ENCODE measurements around the gene FMO2. TPM values are rescaled to one million over a fixed set of nuclear protein-coding genes. Genes with fewer than 3 reads are reported as not detected.

FMO2 gene
- total and polyA plus RNA-seq, 10 of the 15 experiments (the other 5 are each of a cell fraction or from before 2014, with no cell fraction given): not detected

DNA sequence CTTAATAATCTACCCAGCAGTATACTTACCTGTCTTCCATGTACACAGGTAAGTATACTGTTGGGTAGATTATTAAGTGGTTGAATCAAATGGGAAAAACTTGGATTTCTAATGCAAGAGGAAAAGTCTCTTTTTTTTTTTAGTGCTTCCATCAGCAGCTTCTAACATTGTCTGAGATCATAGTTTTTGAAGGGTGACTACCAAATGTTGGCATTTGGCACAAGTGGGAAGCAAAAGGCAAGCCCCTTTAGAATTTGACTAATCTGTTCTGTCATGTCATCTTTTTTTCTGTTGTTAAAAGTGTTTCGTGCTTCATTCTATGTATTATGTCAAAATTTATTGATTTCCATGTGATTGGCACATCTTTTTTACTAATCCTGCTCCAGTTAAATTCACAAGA is 63.7 kb downstream of the FMO2 start (continued):
- TF ChIP-seq, protein P1, sequence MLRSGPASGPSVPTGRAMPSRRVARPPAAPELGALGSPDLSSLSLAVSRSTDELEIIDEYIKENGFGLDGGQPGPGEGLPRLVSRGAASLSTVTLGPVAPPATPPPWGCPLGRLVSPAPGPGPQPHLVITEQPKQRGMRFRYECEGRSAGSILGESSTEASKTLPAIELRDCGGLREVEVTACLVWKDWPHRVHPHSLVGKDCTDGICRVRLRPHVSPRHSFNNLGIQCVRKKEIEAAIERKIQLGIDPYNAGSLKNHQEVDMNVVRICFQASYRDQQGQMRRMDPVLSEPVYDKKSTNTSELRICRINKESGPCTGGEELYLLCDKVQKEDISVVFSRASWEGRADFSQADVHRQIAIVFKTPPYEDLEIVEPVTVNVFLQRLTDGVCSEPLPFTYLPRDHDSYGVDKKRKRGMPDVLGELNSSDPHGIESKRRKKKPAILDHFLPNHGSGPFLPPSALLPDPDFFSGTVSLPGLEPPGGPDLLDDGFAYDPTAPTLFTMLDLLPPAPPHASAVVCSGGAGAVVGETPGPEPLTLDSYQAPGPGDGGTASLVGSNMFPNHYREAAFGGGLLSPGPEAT (IDR thresholded peaks at IDR 0.05; ENCODE audit: low read depth): no peak
- TF ChIP-seq GABPA (IDR thresholded peaks at IDR 0.05; ENCODE audit: low read depth): no peak

GRCh38 chr1:171250263-171250662 is 65.2 kb downstream of the FMO2 start:
- ChIA-PET RAD21 (ENCODE audit: unreplicated experiment) (interaction anchor here (0.8 kb wide), 1 partner anchor 64 kb away, joined by 3 read pairs; the partner anchor contains the start of gene FMO4), POLR2A (no interaction called here), SMC1A (ENCODE audit: uncharacterized antibody, unreplicated experiment) (interaction anchor here (1.0 to 1.5 kb wide), 2 partner anchors 8 to 63 kb away, joined by 3 to 5 read pairs; partner anchors contain the start of gene FMO4), CTCF (interaction anchor here (1.1 to 7.2 kb wide), 2 partner anchors 12 to 63 kb away, joined by 3 to 46 read pairs; partner anchors contain the start of gene FMO4)
- ATAC-seq (no peak), DNase-seq (ENCODE audit: low read depth, low spot score) (no peak), FAIRE-seq (no peak)
- Histone ChIP-seq H4K20me1 (ENCODE audit: control insufficient read depth, insufficient read depth) (no peaks in the 10 kb centered on the region), H2AFZ (ENCODE audit: control insufficient read depth, low read depth, low read length) (no peak overlapping the region), H3K4me2 (ENCODE audit: control insufficient read depth, insufficient read depth) (no peak overlapping the region), H3K9ac (ENCODE audit: control insufficient read depth, insufficient read depth, low read length) (no peak overlapping the region), H3K4me3 (no peak overlapping the region), H3K36me3 (ENCODE audit: control insufficient read depth in 2 of 2, insufficient read depth in 2 of 2, low read length in 1 of 2) (no peaks in the 10 kb centered on the region), H3K27me3 (replicated peaks in 1 of 2; ENCODE audit: control insufficient read depth in 2 of 2, insufficient read depth in 2 of 2, low read length in 1 of 2) (peaks cover under 1 to 3% of the 10 kb centered on the region in 2 experiments; a peak in 1 of 4 replicates), H3K4me1 (ENCODE audit: control insufficient read depth, insufficient read depth, low read length) (peaks cover 10% of the 10 kb centered on the region), H3K9me3 (replicated peaks; ENCODE audit: control insufficient read depth, insufficient read depth, low read length) (no peaks in the 10 kb centered on the region), H3K27ac (ENCODE audit: control insufficient read depth, insufficient read depth) (no peak overlapping the region), H3K79me2 (ENCODE audit: control insufficient read depth, insufficient read depth, low read length) (no peaks in the 10 kb centered on the region)
- intact Hi-C loops (cut with micrococcal nuclease; ENCODE audit: unreplicated experiment): no loop called here
- 33% methylated on average over 3 of the region's 3 CpGs for WGBS (ENCODE audit: insufficient coverage, insufficient replicate concordance, low lambda C conversion rate, missing lambda C conversion rate)
- TF ChIP-seq POLR2AphosphoS2 (IDR thresholded peaks at IDR 0.05; ENCODE audit: low read depth, low read length) (no peak), MTA3 (IDR thresholded peaks at IDR 0.05; ENCODE audit: borderline replicate concordance, low read length) (no peak), POLR2AphosphoS5 (IDR thresholded peaks at IDR 0.05; ENCODE audit: low read length) (no peak), CBX3 (IDR thresholded peaks at IDR 0.05; ENCODE audit: borderline replicate concordance, low read depth) (no peak), CHD4 (IDR thresholded peaks at IDR 0.05) (no peak), BRCA1 (IDR thresholded peaks at IDR 0.05; ENCODE audit: low read depth, low read length) (no peak), USF1 (IDR thresholded peaks at IDR 0.05; ENCODE audit: borderline replicate concordance, extremely low read length, insufficient read depth, low read depth, low read length) (no peak), HDAC6 (IDR thresholded peaks at IDR 0.05; ENCODE audit: unreplicated experiment) (no peak), NRF1 (conservative IDR thresholded peaks at IDR 0.05; ENCODE audit: low read depth, low read length) (no peak)
- in situ Hi-C loops (cut with MboI): no loop called here
- BruUV-seq (replicated peaks): no TSS peak

All from GM12878 (cell line).